ENCODE measurements around the gene MTF1.
A peak's percentile ranks its signal among the peaks of the same experiment; 100 is the strongest.

- TF ChIP-seq POLR2A (IDR thresholded peaks at IDR 0.05), result no peak
- peak; percentile 50 to 90 (median 79) for TF ChIP-seq CTCF (IDR thresholded peaks at IDR 0.05 in 8 of 11, conservative IDR thresholded peaks at IDR 0.05 in 3 of 11)
These were observed 48.3 kb downstream of the MTF1 start for GRCh38 chr1:37811027-37811655.

All from spleen (tissue), 7 donors.